Smooth muscle cell (in vitro differentiated cells): ENCODE measurements around the gene ATP8A1. TPM values are rescaled to one million over a fixed set of nuclear protein-coding genes. Genes with fewer than 3 reads are reported as not detected.

Experiments used
- DNase-seq: peaks from one replicate; lab custom pipeline; 2025; ENCODE audit not compliant: unreplicated experiment; lab: John Stamatoyannopoulos, UW
- H2AFZ ChIP-seq: fragments of 200-600 bp; sonication (generic); 2 replicates; pipeline ENCODE4 v1.6.0; 2016; ENCODE audit warnings: antibody characterized with exemption, low read depth, mild to moderate bottlenecking
- H3F3A ChIP-seq: fragments of 200-600 bp; sonication (generic); 2 replicates; pipeline ENCODE4 v1.6.0; 2017; ENCODE audit warnings: antibody characterized with exemption, low read depth
- H3K27ac ChIP-seq: fragments of 200-600 bp; sonication (generic); 2 replicates; pipeline ENCODE4 v1.5.1; 2016; ENCODE audit warnings: low read depth, mild to moderate bottlenecking
- H3K27me3 ChIP-seq: fragments of 200-600 bp; sonication (generic); 2 replicates; pipeline ENCODE4 v1.6.1; 2016; ENCODE audit warnings: low read depth, mild to moderate bottlenecking
- H3K36me3 ChIP-seq: fragments of 200-600 bp; sonication (generic); 2 replicates; pipeline ENCODE4 v1.5.1; 2016; ENCODE audit warnings: low read depth
- H3K4me1 ChIP-seq: fragments of 200-600 bp; sonication (generic); 2 replicates; pipeline ENCODE4 v1.5.1; 2016; ENCODE audit warnings: low read depth
- H3K4me2 ChIP-seq: fragments of 200-600 bp; sonication (generic); 2 replicates; pipeline ENCODE4 v1.6.0; 2016; ENCODE audit warnings: mild to moderate bottlenecking
- H3K4me3 ChIP-seq: fragments of 200-600 bp; sonication (generic); 2 replicates; pipeline ENCODE4 v1.5.1; 2016; ENCODE audit warnings: mild to moderate bottlenecking
- H3K79me2 ChIP-seq: fragments of 200-600 bp; sonication (generic); 2 replicates; pipeline ENCODE4 v1.6.0; 2016; ENCODE audit warnings: low read depth, mild to moderate bottlenecking
- H3K9ac ChIP-seq: fragments of 200-600 bp; sonication (generic); 2 replicates; pipeline ENCODE4 v1.6.0; 2016; ENCODE audit warnings: low read depth
- H3K9me3 ChIP-seq: fragments of 200-600 bp; sonication (generic); replicated peaks from 2 replicates; pipeline ENCODE4 v1.5.1; 2016; ENCODE audit warnings: low read depth
- H4K20me1 ChIP-seq: fragments of 200-600 bp; sonication (generic); 2 replicates; pipeline ENCODE4 v1.6.0; 2016; ENCODE audit warnings: low read depth
- WGBS: methylation state at CpG from one replicate; pipeline ENCODE4 v1.1.7; 2016; ENCODE audit warnings: low lambda C conversion rate; 5-methylcytosine and 5-hydroxymethylcytosine counted together
- polyA plus RNA-seq: library from polyadenylated mRNA; unstranded; fragments of >200 nt; fragmentation: Nextera tagmentation; extraction: Ambion mirVana; gene quantifications from 2 replicates; pipeline ENCODE4 v1.2.1, GENCODE V29; 2016
- total RNA-seq: library from RNA; depleted of rRNA; stranded (reverse); fragments of >200 nt; gene quantifications from 2 replicates; pipeline ENCODE4 v1.2.3, GENCODE V29; 2014
- TF ChIP-seq, protein P1 (sequence below): fragments of 200-600 bp; sonication (generic); IDR thresholded peaks from 2 replicates; pipeline ENCODE4 v1.5.1; 2017; ENCODE audit warnings: borderline replicate concordance, mild to moderate bottlenecking, antibody characterized with exemption; ENCODE audit not compliant: insufficient read depth, poor library complexity, severe bottlenecking

Gene ATP8A1
- total and polyA plus RNA-seq, 2 experiments from 2014 or later = 1.8 TPM; not detected in 1

DNA sequence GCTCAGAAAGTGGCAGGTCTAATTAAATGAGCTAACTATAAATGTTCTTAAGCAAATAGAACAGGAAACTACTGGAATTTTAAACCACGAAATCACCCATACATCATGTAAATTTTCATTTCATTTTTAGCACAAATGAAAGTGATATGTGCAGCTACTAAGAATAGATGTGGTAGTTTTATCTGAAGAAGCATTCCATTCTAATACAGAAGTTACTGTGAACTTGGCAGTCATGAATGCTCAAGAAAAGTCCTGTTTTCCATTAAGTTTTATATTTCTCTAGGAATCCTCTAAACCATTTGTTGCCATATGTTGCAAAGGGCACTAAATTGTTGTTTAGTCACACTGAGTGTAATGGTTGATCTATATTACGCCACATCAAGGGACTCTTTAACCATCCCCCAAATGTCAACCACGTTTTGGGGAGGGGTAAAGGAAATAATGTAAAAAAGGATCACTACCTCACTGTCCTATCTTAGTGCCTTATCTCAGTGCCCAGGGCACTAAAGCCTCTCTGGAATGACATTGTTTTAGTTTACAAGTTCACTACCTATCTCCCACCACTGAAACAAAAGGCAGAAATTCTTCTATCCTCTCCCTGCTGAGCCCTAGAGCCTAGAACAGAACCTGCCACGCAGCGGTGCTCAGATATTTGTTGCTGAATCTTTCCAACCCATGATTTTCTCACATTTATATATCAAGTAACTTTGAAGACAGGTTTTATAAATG lies 141.6 kb downstream of the ATP8A1 start:
- Histone ChIP-seq H3K36me3 (no peaks in the 10 kb centered on the region), H3K27me3 (no peaks in the 10 kb centered on the region), H3K27ac (no peak overlapping the region), H3K4me1 (peaks cover 10% of the 10 kb centered on the region), H3K9ac (no peak overlapping the region), H3F3A (no peaks in the 10 kb centered on the region), H3K9me3 (no peaks in the 10 kb centered on the region), H4K20me1 (no peaks in the 10 kb centered on the region), H3K79me2 (no peaks in the 10 kb centered on the region), H2AFZ (no peak overlapping the region), H3K4me2 (peak overlapping the region; percentile 33), H3K4me3 (no peak overlapping the region)
- TF ChIP-seq, protein P1, sequence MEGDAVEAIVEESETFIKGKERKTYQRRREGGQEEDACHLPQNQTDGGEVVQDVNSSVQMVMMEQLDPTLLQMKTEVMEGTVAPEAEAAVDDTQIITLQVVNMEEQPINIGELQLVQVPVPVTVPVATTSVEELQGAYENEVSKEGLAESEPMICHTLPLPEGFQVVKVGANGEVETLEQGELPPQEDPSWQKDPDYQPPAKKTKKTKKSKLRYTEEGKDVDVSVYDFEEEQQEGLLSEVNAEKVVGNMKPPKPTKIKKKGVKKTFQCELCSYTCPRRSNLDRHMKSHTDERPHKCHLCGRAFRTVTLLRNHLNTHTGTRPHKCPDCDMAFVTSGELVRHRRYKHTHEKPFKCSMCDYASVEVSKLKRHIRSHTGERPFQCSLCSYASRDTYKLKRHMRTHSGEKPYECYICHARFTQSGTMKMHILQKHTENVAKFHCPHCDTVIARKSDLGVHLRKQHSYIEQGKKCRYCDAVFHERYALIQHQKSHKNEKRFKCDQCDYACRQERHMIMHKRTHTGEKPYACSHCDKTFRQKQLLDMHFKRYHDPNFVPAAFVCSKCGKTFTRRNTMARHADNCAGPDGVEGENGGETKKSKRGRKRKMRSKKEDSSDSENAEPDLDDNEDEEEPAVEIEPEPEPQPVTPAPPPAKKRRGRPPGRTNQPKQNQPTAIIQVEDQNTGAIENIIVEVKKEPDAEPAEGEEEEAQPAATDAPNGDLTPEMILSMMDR = no peak
- 29% methylated on average over 5 of the region's 5 CpGs for WGBS
- DNase-seq = no peak

DNA sequence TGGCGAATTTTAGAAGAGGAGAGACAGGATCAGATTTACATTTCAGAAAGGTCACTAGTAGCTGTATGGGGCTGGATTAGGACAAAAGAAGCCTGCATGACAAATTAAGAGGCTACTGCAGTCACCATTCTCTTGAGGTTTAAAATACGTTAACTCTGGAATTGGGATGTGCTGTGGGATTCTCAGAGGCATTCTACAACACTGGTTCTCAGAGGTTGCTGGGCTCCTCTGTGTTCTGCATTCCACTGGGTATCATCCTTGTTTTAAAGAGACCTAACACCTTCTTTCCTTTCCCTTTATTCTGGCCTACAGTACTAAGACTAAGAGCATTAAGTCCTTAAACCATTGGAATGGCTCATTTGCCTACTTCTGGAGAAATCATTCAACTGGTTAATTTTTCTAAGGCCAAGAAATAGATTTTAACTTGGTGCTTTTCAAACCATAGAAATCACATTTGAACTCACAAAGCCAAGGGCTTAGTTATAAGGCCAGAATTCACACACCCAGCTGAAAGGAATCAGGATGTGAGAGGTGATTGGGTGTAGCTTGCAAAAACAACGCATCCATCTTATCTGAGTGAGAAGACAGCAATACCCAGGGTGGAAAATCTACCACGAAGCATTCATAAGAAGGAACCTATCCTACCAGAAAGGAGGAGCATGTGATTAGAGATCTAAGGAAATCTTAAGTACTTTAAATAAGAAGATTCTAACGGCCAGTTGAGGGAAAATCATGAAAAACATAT lies 143.0 kb downstream of the ATP8A1 start:
- H4K20me1 ChIP-seq = no peaks in the 10 kb centered on the region
- H2AFZ ChIP-seq = no peak overlapping the region
- no peak overlapping the region for H3K4me3 ChIP-seq
- no peaks in the 10 kb centered on the region for H3K27me3 ChIP-seq
- no peaks in the 10 kb centered on the region for H3K79me2 ChIP-seq
- H3K27ac ChIP-seq = no peak overlapping the region
- TF ChIP-seq, protein P1 = no peak
- H3F3A ChIP-seq = no peaks in the 10 kb centered on the region
- H3K4me1 ChIP-seq = peaks cover 10% of the 10 kb centered on the region
- WGBS = 73% methylated on average over 5 of the region's 5 CpGs
- no peaks in the 10 kb centered on the region for H3K36me3 ChIP-seq
- no peaks in the 10 kb centered on the region for H3K9me3 ChIP-seq
- DNase-seq = no peak
- H3K4me2 ChIP-seq = no peak overlapping the region
- H3K9ac ChIP-seq = no peak overlapping the region

DNA sequence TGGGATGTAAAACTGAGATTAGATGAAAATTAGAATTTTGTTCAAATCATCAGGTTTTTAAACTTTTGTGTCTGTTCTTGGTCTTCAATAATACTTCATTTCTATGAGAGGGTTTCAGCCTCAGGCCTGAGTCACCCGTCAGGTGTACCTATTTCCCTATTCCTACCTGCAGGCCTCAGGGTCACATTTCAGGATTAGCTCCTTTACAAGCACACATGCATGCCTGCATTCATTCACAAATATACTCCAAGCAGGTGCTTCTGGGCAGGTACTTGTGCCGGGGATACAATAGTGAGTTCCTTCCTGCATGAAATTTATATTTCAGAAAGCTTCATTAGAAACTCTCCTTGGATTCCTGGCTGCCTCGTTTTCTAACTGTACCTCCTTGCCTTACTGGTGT lies 144.7 kb downstream of the ATP8A1 start:
- TF ChIP-seq, protein P1 = no peak
- no peaks in the 10 kb centered on the region for H3K9me3 ChIP-seq
- DNase-seq = no peak
- no peak overlapping the region for H3K27ac ChIP-seq
- H4K20me1 ChIP-seq = no peaks in the 10 kb centered on the region
- no peak overlapping the region for H3K4me3 ChIP-seq
- no peaks in the 10 kb centered on the region for H3K79me2 ChIP-seq
- WGBS = 92% methylated on average over 3 of the region's 3 CpGs
- no peak overlapping the region for H2AFZ ChIP-seq
- H3K9ac ChIP-seq = no peak overlapping the region
- peaks cover 10% of the 10 kb centered on the region for H3K4me1 ChIP-seq
- H3K27me3 ChIP-seq = no peaks in the 10 kb centered on the region
- no peaks in the 10 kb centered on the region for H3F3A ChIP-seq
- H3K4me2 ChIP-seq = no peak overlapping the region
- no peaks in the 10 kb centered on the region for H3K36me3 ChIP-seq
